Measurements from ENCODE around the gene MAPK13.

Gene MAPK13

DNA sequence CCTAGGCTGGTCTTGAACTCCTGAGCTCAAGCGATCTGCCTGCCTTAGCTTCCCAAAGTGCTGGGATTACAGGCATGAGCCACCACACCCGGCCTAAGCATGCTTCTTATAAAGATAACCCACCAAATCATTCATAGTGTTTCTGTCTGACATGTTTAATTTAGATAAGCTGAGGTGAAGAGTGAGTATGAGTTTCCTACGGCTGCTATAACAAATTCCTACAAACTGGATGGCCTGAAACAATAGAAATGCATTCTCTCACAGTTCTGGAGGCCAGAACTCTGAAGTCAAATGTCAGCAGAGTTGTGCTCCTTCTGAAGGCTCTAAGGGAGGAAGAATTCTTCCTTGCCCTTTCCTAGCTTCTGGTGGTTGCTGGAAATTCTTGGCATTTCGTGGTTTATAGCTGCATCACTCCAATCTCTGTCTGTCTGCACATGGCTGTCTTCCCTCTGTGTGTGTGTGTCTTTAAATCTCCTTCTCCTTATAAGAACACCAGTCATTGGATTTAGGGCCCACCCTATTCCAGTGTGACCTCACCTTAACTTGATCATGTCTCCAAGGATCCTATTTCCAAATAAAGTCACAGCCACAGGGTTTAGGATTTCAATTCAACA lies 29.9 kb downstream of the MAPK13 start:
- no peak for DNase-seq

DNA sequence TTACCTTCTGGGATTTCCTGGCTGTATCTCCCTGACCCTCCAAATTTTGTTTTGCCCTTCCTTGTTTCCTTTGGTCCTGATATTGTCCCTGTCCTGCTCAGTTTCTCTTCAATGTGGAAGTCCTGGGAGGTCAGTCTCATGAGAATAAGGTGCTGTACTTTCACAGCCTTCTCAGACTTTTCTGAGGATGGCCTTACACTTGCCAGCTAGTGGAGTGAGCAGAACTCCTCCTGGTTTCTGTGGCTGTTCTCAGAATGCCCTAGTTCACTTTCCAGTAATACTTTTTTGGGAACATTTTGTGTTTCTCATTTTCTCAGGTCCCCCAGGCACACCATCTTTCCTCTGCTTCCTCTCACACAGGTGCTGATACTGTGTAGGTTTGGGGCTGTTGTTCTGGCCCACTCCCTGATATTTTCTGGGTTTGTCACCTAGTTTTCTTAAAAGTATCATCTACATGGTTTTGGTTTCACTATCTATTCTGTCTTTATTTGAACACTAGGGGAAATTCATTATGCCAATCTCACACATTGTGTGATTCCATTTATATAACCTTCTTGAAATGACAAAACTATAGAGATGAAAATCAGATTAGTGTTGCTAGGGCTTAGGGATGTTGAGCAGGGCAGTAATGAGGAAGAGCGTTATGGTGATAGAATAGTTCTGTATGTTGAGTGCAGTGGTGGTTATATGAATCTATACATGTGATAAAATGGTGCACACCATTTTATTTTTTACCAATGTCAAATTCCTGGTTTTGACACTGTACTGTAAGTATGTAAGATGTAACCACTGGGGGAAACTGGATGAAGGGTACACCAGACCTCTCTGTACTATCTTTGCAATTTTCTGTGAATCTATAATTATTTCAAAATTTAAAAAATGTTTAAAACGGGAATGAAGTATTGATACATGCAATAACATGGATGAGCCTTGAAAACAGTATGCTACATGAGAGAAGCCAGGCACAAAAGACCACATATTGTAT lies 39.0 kb downstream of the MAPK13 start:
- no peak for DNase-seq

DNA sequence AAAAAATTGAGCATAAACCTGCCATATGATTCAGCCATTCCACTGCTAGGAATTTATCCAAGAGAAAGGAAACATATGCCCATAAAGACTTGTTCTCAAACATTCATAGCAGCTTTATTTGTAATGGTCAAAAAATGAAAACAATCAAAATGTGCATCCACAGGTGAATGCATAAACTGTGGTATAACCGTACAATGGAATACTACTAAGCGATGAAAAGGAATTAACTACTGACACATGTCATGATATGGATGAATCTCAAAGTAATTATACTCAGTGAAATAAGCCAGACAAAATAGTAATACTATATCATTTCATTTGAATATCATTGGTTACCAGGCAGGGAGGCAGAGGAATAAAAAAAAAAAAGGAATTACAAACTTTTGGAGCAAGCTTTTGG lies 40.4 kb downstream of the MAPK13 start:
- DNase-seq = no peak

GRCh38 chr6:36171573-36171972 lies 41.3 kb downstream of the MAPK13 start:
- DNase-seq = no peak

DNA sequence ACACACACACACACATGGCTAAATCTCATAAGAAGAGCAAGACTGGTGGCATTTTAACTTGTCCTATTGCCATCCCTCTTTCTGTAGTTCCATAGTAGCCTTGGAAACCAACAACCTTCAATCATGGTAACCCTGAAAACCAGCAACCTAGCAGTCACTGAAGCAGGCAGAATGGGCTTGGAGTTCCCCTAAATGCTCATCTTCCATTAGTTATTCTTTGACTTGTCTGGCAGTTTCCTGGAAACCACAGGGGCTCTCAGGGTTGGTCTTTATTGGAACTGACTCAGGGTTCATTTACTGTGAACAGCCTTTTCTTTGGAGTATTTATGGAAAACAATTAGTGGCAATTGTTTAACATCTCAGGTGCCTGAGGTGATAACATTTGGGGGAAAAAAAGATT lies 46.9 kb downstream of the MAPK13 start:
- DNase-seq = no peak

- no peak for DNase-seq
Observed at GRCh38 chr6:36178544-36178943, 48.2 kb downstream of the MAPK13 start.

GRCh38 chr6:36180126-36180525 lies 49.8 kb downstream of the MAPK13 start:
- DNase-seq = no peak

DNA sequence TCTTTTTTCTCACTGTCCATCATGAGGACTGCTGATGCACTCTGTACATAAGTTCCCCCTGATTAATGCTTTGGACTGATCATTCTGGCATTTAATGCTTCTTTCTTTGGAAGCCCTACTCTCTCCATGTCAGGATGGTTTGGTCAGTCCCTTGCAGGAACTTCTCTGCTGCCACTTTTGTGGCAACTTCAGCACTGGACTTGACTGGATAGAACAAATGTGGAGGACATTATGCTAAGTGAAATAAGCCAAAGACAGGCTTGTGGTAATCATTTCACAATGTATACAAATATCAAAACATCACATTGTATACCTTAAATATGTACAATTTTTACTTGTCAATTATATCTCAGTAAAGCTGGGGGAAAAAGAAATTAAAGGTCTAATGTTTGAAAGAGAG lies 54.0 kb downstream of the MAPK13 start:
- no peak for DNase-seq

DNA sequence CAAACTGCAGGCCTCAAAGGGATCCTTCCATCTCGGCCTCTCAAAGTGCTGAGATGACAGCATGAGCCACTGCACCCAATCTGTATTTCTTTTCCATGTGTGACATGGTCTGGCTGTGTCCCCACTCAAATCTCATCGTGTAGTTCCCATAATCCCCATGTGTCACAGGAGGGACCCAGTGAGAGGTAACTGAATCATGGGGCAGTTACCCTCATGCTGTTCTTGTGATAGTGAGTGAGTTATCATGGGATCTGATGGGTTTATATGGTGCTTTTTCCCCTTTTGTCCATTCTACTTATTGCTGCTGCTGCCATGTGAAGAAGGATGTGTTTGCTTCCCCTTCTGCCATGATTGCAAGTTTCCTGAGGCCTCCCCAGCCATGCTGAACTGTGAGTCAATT lies 55.9 kb downstream of the MAPK13 start:
- no peak for DNase-seq

DNA sequence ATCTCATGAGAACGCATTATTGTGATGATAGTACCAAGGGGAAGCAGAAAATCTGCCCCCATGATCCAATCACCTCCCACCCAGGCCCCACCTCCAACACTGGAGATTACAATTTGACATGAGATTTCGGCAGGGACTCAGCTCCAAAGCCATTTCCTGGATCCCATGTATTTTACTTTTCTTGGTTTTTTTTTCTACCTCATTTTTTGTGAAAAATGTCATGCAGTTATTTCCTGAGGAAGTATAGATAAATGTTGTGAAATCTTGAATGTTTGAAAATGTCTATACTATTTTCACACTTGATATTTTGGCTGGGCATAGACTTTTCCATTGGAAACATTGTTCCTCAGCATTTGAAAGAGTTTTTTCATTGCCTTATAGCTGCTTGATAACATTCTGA lies 57.1 kb downstream of the MAPK13 start:
- no peak for DNase-seq
